ENCODE results near the gene FBXO38. TPM values are rescaled to one million over a fixed set of nuclear protein-coding genes. Genes with fewer than 3 reads are reported as not detected.

FBXO38 gene
- total RNA-seq, 1 experiment from 2014 or later: 34.5 TPM

DNA sequence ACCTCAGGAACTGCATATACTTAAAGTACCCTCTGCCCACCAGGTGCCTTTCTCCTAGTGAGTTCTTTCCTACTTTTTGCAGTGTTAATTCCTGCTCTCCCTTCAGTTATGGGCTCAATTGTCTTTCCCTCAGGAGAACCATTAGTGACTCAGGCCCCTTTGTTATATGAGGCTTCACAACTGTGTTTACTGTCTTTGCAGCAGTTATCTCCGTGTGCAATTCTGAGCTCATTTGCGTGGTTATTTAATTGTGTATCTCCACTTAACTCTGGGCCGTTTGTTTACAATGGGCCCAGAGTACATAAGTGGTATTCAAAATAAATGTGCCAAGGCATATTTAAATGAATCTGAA is 9.6 kb downstream of the FBXO38 start:
- Histone ChIP-seq H3K36me3 (ENCODE audit: control insufficient read depth, insufficient read depth, low read length) (peaks cover 13% of the 10 kb centered on the region), H3K27me3 (ENCODE audit: control insufficient read depth, insufficient read depth, low read length) (no peaks in the 10 kb centered on the region), H3K4me1 (ENCODE audit: control insufficient read depth, insufficient read depth, low read length) (peaks cover 5% of the 10 kb centered on the region; the same call in 1 of the 2 replicates), H3K27ac (ENCODE audit: low read length) (no peak overlapping the region), H3K4me3 (ENCODE audit: low read depth in 2 of 2, low read length in 2 of 2) (no peak overlapping the region), H3K9me3 (ENCODE audit: control insufficient read depth, insufficient read depth, low read depth, low read length) (no peaks in the 10 kb centered on the region)
- intact Hi-C loops (cut with micrococcal nuclease; ENCODE audit: unreplicated experiment) (no loop called here), in situ Hi-C loops (cut with HindIII; ENCODE audit: low pct_unique_long_range_greater_than_20kb, low sequenced_read_pairs) (no loop called here)
- ChIA-PET CTCF (no interaction called here), POLR2A (interaction anchor here (0.9 kb wide), 1 partner anchor 9 kb away, joined by 3 read pairs; the partner anchor contains the start of gene FBXO38)
- no peak for DNase-seq (ENCODE audit: low read depth, low spot score)
- BruUV-seq (replicated peaks): no TSS peak
- peak; percentile 30; the same call in 1 of the 2 replicates for ATAC-seq
- TF ChIP-seq SIN3A (IDR thresholded peaks at IDR 0.05; ENCODE audit: borderline replicate concordance, insufficient read depth, low read depth, low read length): no peak
- TF ChIP-seq TCF7L2 (IDR thresholded peaks at IDR 0.05; ENCODE audit: low read depth, low read length): no peak
- TF ChIP-seq, protein P1, sequence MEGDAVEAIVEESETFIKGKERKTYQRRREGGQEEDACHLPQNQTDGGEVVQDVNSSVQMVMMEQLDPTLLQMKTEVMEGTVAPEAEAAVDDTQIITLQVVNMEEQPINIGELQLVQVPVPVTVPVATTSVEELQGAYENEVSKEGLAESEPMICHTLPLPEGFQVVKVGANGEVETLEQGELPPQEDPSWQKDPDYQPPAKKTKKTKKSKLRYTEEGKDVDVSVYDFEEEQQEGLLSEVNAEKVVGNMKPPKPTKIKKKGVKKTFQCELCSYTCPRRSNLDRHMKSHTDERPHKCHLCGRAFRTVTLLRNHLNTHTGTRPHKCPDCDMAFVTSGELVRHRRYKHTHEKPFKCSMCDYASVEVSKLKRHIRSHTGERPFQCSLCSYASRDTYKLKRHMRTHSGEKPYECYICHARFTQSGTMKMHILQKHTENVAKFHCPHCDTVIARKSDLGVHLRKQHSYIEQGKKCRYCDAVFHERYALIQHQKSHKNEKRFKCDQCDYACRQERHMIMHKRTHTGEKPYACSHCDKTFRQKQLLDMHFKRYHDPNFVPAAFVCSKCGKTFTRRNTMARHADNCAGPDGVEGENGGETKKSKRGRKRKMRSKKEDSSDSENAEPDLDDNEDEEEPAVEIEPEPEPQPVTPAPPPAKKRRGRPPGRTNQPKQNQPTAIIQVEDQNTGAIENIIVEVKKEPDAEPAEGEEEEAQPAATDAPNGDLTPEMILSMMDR (IDR thresholded peaks at IDR 0.05): no peak
- no peak for TF ChIP-seq POLR2AphosphoS5 (IDR thresholded peaks at IDR 0.05; ENCODE audit: low read depth, low read length)
- TF ChIP-seq REST (IDR thresholded peaks at IDR 0.05; ENCODE audit: insufficient read depth in 1 of 2, low read depth in 2 of 2, low read length in 1 of 2): no peak

GRCh38 chr5:148394587-148395019 is 10.8 kb downstream of the FBXO38 start:
- in situ Hi-C loops (cut with HindIII; ENCODE audit: low pct_unique_long_range_greater_than_20kb, low sequenced_read_pairs): no loop called here
- Histone ChIP-seq H3K4me1 (ENCODE audit: control insufficient read depth, insufficient read depth, low read length) (peaks cover 5% of the 10 kb centered on the region; the same call in 1 of the 2 replicates), H3K4me3 (ENCODE audit: low read depth in 2 of 2, low read length in 2 of 2) (no peak overlapping the region), H3K27me3 (ENCODE audit: control insufficient read depth, insufficient read depth, low read length) (no peaks in the 10 kb centered on the region), H3K36me3 (ENCODE audit: control insufficient read depth, insufficient read depth, low read length) (peaks cover 13% of the 10 kb centered on the region), H3K27ac (ENCODE audit: low read length) (no peak overlapping the region), H3K9me3 (ENCODE audit: control insufficient read depth, insufficient read depth, low read depth, low read length) (no peaks in the 10 kb centered on the region)
- intact Hi-C loops (cut with micrococcal nuclease; ENCODE audit: unreplicated experiment): no loop called here
- ChIA-PET CTCF (no interaction called here), POLR2A (no interaction called here)
- BruUV-seq (replicated peaks): no TSS peak
- no peak for DNase-seq (ENCODE audit: low read depth, low spot score)
- no peak for ATAC-seq
- TF ChIP-seq SIN3A (IDR thresholded peaks at IDR 0.05; ENCODE audit: borderline replicate concordance, insufficient read depth, low read depth, low read length) (no peak), REST (IDR thresholded peaks at IDR 0.05; ENCODE audit: insufficient read depth in 1 of 2, low read depth in 2 of 2, low read length in 1 of 2) (no peak), POLR2AphosphoS5 (IDR thresholded peaks at IDR 0.05; ENCODE audit: low read depth, low read length) (no peak), TCF7L2 (IDR thresholded peaks at IDR 0.05; ENCODE audit: low read depth, low read length) (no peak)
- TF ChIP-seq, protein P1 (IDR thresholded peaks at IDR 0.05): no peak

Data from Panc1 (cell line).